ENCODE measurements around the gene ABHD11.

DNA sequence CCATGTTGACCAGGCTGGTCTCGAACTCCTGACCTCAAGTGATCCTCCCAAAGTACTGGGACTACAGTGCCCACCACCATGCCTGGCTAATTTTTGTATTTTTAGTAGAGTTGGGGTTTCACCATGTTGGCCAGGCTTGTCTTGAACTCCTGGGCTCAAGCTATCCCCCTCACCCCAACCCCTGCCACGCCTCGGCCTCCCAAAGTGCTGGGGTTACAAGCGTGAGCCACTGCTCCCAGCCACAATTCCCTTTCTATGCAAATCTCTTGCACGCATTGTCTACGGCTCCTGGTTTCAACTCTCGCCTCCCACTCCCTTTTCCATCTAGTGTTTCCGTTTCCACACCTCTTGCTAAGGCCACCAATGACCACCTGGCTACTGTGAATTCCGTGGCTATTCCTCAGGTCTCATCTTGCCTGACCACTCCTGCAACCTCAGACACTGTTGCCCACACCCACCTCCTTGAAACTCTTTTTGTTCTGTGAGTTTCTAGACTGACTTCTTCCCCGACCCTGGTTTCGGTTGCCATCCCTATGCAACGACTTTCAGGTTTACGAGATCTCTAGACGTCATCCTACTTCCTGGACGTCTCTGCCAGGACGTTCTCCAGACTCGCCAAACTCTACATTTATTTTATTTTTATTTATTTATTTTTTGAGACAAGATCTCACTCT, 28.1 kb upstream of the ABHD11 start:
- TF ChIP-seq, protein P1, sequence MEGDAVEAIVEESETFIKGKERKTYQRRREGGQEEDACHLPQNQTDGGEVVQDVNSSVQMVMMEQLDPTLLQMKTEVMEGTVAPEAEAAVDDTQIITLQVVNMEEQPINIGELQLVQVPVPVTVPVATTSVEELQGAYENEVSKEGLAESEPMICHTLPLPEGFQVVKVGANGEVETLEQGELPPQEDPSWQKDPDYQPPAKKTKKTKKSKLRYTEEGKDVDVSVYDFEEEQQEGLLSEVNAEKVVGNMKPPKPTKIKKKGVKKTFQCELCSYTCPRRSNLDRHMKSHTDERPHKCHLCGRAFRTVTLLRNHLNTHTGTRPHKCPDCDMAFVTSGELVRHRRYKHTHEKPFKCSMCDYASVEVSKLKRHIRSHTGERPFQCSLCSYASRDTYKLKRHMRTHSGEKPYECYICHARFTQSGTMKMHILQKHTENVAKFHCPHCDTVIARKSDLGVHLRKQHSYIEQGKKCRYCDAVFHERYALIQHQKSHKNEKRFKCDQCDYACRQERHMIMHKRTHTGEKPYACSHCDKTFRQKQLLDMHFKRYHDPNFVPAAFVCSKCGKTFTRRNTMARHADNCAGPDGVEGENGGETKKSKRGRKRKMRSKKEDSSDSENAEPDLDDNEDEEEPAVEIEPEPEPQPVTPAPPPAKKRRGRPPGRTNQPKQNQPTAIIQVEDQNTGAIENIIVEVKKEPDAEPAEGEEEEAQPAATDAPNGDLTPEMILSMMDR (IDR thresholded peaks at IDR 0.05; ENCODE audit: low read depth, low read length) = no peak
- TF ChIP-seq EZH2phosphoT487 (IDR thresholded peaks at IDR 0.05; ENCODE audit: low read depth) = no peak
